Measurements from ENCODE around the gene FRRS1L.

FRRS1L gene

DNA sequence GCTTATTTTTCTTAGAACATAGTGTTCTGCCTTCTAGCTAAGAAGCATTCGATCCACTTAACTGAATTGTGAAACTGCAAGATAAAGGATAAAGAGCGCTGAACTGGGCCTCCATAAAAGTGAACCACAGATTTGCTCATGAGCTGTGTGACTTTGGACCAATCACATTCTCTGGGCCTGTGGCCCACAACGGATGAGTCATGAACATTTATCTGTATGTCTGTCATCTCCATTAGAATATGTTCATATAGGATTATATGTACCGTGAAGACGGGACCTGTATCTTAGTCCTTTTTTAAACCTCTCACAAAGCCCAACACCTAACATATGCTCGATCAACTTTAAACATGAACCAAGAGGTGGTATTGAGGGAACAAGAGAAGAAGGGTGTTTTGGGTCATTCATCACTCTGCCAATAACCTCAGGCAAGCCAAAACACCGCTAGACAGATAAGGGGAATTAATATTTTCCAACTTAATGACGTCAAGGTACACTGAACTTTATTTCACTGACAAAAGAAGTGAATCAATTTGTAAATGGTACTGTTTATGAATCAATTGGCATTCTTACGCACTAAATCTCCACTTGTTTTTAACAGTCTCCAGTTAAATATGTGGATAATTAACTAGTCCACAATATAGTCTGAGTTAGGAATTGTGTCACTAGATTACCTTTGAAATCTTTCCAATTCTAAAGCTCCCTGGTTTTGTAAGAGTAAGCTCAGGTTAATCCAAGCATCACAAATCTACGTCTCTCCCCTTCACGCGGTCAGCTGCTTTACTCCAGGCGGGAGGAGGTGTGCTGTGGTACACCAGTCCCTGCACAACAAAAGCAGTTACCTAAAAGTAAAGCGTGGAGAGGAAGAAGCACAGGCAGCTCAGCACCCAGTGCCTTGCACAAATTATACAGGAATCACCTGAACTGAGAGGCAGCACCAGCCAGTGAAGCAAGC, 48.9 kb downstream of the FRRS1L start:
- H3K27me3 ChIP-seq (ENCODE audit: control insufficient read depth in 1 of 2, insufficient read depth in 2 of 2, low read length in 2 of 2): no peaks in the 10 kb centered on the region
- peak overlapping the region; percentile 63 to 84 for H3K9ac ChIP-seq (ENCODE audit: low read length in 2 of 2)
- peak overlapping the region; percentile 74 to 92 for H3K4me3 ChIP-seq (ENCODE audit: low read length in 2 of 2)
- no peaks in the 10 kb centered on the region for H3K9me3 ChIP-seq (ENCODE audit: control insufficient read depth in 2 of 2, low read length in 2 of 2)
- peaks cover 31% of the 10 kb centered on the region for H3K4me1 ChIP-seq (ENCODE audit: control insufficient read depth, insufficient read depth, low read length)
- H3K36me3 ChIP-seq (ENCODE audit: control insufficient read depth in 2 of 2, insufficient read depth in 2 of 2, low read length in 2 of 2): no peaks in the 10 kb centered on the region
- H3K27ac ChIP-seq (ENCODE audit: low read length): peak overlapping the region; percentile 66

DNA sequence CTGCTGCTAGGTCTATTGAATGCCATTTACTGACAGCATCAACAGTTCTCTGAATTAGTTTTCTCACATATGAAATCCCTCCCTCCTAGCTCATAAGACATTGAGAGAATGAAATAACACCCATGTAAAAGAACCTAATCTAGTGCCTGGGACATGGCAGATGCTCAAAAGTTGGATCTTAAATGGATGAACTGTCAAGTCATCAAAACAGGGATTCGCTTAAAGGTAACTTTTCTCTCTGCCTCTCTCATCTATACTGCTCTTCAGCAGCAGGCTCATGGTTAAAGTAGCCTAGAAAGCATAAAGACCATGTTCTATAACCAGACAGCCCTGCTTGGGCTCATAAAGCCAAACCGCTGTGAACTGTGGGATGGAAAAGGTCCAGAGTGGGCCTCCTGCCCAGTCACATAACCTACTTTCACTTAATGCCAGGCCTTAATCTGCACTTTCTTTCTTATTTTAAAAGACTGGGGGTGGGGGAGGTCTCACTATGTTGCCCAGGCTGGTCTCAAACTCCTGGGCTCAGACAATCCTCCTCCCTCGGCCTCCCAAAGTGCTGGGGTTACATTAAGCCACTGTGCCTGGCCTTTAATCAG, 51.0 kb downstream of the FRRS1L start:
- Histone ChIP-seq H3K9me3 (ENCODE audit: control insufficient read depth in 2 of 2, low read length in 2 of 2) (no peaks in the 10 kb centered on the region), H3K9ac (ENCODE audit: low read length in 2 of 2) (no peak overlapping the region), H3K4me3 (ENCODE audit: low read length in 2 of 2) (peak overlapping the region in 1 of 2 donors; percentile 47), H3K27ac (ENCODE audit: low read length) (peak overlapping the region; percentile 53), H3K4me1 (ENCODE audit: control insufficient read depth, insufficient read depth, low read length) (peaks cover 37% of the 10 kb centered on the region), H3K36me3 (ENCODE audit: control insufficient read depth in 2 of 2, insufficient read depth in 2 of 2, low read length in 2 of 2) (no peaks in the 10 kb centered on the region), H3K27me3 (ENCODE audit: control insufficient read depth in 1 of 2, insufficient read depth in 2 of 2, low read length in 2 of 2) (no peaks in the 10 kb centered on the region)

DNA sequence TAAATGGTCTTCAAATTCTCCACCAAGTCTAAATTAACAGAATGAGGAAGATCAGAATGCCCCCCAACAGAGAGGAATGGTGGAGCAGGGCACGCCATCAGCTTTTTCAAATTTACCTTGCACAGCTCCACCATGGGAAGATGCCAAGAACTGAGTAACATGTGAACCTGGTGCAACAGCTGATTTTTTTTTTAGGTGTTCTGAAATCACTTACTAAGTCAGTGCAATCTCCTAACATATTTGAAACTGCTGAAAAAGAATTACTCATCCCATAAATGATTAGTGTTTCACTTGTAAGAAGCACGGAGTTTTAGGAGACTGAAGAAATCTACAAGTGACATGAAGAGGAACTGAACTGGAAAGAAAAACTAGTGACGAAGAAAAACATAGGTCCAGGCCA, 52.4 kb downstream of the FRRS1L start:
- H3K4me1 ChIP-seq (ENCODE audit: control insufficient read depth, insufficient read depth, low read length): peaks cover 40% of the 10 kb centered on the region
- H3K9ac ChIP-seq (ENCODE audit: low read length in 2 of 2): no peak overlapping the region
- H3K27me3 ChIP-seq (ENCODE audit: control insufficient read depth in 1 of 2, insufficient read depth in 2 of 2, low read length in 2 of 2): no peaks in the 10 kb centered on the region
- H3K36me3 ChIP-seq (ENCODE audit: control insufficient read depth in 2 of 2, insufficient read depth in 2 of 2, low read length in 2 of 2): no peaks in the 10 kb centered on the region
- H3K27ac ChIP-seq (ENCODE audit: low read length): peak overlapping the region; percentile 53
- H3K4me3 ChIP-seq (ENCODE audit: low read length in 2 of 2): peak overlapping the region in 1 of 2 donors; percentile 40
- no peaks in the 10 kb centered on the region for H3K9me3 ChIP-seq (ENCODE audit: control insufficient read depth in 2 of 2, low read length in 2 of 2)

DNA sequence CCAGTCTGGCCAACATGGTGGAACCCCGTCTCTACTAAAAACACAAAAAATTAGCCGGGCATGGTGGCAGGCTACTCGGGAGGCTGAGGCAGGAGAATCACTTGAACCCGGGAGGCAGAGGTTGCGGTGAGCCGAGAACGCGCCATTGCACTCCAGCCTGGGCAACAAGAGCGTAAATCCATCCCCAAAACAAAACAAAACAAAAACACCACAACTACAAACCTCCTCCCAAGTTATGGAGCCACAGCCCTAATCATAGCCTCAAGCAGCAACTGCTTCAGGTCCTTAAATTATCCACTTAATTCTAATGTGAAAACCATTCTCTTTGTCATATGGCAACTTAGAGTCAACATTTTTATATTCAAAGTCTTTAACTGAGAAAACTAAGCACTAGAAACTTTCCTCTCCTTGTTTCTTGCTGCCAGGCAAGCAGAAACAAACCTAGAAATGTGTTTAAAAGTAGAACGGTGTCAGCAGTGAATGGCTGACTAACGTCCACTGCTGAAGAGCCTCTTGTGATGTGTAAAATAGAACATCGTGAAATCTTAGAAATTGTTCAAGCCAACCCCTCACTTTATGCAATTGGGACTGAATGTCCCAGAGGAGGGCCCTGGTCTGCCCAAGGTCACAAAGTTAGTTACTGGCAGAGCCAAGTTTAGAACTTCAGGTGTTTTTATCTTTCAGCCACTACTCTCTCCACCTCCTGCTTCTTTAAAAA, 53.0 kb downstream of the FRRS1L start:
- Histone ChIP-seq H3K27me3 (ENCODE audit: control insufficient read depth in 1 of 2, insufficient read depth in 2 of 2, low read length in 2 of 2) (no peaks in the 10 kb centered on the region), H3K4me3 (ENCODE audit: low read length in 2 of 2) (peak overlapping the region; percentile 14 to 40), H3K9ac (ENCODE audit: low read length in 2 of 2) (peak overlapping the region; percentile 13 to 39), H3K36me3 (ENCODE audit: control insufficient read depth in 2 of 2, insufficient read depth in 2 of 2, low read length in 2 of 2) (no peaks in the 10 kb centered on the region), H3K9me3 (ENCODE audit: control insufficient read depth in 2 of 2, low read length in 2 of 2) (no peaks in the 10 kb centered on the region), H3K27ac (ENCODE audit: low read length) (peak overlapping the region; percentile 53), H3K4me1 (ENCODE audit: control insufficient read depth, insufficient read depth, low read length) (peaks cover 39% of the 10 kb centered on the region)

DNA sequence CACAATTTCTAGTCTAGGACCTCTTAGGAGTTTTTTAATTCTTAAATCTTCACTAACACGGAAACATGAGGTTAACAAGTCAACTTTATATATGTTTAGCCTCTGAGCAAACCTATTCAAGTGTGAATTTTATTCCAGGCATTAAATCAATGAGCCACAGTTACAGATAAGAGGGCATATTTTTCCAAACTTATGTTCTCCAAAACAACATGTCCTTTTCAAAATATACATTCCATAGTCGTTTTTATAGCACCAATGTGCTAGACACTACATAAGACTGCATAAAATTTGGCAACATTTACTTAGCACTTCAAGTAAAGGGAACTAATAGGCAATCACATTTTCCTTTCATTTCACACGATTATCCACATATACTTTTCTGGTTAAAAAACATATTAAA, 53.8 kb downstream of the FRRS1L start:
- H3K9me3 ChIP-seq (ENCODE audit: control insufficient read depth in 2 of 2, low read length in 2 of 2): no peaks in the 10 kb centered on the region
- no peak overlapping the region for H3K4me3 ChIP-seq (ENCODE audit: low read length in 2 of 2)
- H3K4me1 ChIP-seq (ENCODE audit: control insufficient read depth, insufficient read depth, low read length): peaks cover 31% of the 10 kb centered on the region
- peak overlapping the region; percentile 0 for H3K27ac ChIP-seq (ENCODE audit: low read length)
- H3K9ac ChIP-seq (ENCODE audit: low read length in 2 of 2): no peak overlapping the region
- H3K27me3 ChIP-seq (ENCODE audit: control insufficient read depth in 1 of 2, insufficient read depth in 2 of 2, low read length in 2 of 2): no peaks in the 10 kb centered on the region
- no peaks in the 10 kb centered on the region for H3K36me3 ChIP-seq (ENCODE audit: control insufficient read depth in 2 of 2, insufficient read depth in 2 of 2, low read length in 2 of 2)

DNA sequence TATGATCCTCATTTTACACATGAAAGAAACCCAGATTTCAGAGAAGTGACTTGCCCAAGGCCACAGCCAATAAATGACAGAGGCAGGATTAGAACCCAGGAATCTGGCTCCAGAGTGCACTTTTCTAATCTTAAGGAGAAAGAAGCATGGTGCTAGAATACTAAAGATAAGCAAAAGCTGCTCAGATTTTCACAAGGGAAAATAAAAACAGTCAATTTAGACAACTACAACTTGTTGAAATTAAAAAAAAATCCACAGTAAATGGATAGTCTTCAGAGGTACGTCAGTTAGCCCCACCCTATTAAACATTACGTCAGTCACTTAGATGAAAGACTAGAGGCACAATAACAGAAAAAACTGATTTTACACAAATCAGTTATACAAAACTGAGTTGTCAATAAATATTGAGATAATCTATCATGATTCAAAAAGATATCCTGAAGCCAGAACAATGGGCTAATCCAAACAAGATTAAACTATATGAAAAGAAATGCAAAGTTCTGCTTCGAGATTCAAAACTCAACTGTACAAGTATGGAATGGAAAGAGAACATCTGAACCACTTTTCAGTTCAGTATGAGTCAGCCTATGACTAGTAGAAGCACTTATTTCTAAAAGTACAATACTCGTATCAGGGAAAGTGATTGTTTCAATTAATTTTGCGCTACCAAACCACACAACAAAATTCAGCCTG, 56.6 kb downstream of the FRRS1L start:
- Histone ChIP-seq H3K4me3 (ENCODE audit: low read length in 2 of 2) (peak overlapping the region; percentile 24 to 37), H3K4me1 (ENCODE audit: control insufficient read depth, insufficient read depth, low read length) (peaks cover 30% of the 10 kb centered on the region), H3K36me3 (ENCODE audit: control insufficient read depth in 2 of 2, insufficient read depth in 2 of 2, low read length in 2 of 2) (peaks cover 0 to 2% of the 10 kb centered on the region in 2 donors), H3K27me3 (ENCODE audit: control insufficient read depth in 1 of 2, insufficient read depth in 2 of 2, low read length in 2 of 2) (no peaks in the 10 kb centered on the region), H3K27ac (ENCODE audit: low read length) (peak overlapping the region; percentile 77), H3K9me3 (ENCODE audit: control insufficient read depth in 2 of 2, low read length in 2 of 2) (no peaks in the 10 kb centered on the region), H3K9ac (ENCODE audit: low read length in 2 of 2) (peak overlapping the region; percentile 1 to 71)

DNA sequence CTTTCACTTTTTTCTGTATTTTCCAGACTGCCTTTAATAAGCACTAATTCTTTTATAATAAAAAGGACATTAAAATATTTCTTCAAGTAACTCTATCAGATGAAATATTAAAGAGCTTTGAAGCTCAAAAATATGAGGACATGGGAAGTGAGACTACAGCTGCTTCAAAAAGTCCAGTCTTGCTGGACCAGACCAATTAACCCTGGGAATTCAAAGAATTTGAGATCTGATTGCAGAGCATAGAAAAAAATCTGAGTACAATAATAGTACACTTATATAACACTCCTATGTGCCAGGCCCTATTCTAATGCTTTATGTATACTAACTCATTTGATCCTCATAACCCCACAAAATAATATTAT, 57.1 kb downstream of the FRRS1L start:
- H3K36me3 ChIP-seq (ENCODE audit: control insufficient read depth in 2 of 2, insufficient read depth in 2 of 2, low read length in 2 of 2): peaks cover 0 to 6% of the 10 kb centered on the region in 2 donors
- H3K9ac ChIP-seq (ENCODE audit: low read length in 2 of 2): peak overlapping the region in 1 of 2 donors; percentile 71
- H3K9me3 ChIP-seq (ENCODE audit: control insufficient read depth in 2 of 2, low read length in 2 of 2): no peaks in the 10 kb centered on the region
- no peaks in the 10 kb centered on the region for H3K27me3 ChIP-seq (ENCODE audit: control insufficient read depth in 1 of 2, insufficient read depth in 2 of 2, low read length in 2 of 2)
- no peak overlapping the region for H3K4me3 ChIP-seq (ENCODE audit: low read length in 2 of 2)
- H3K4me1 ChIP-seq (ENCODE audit: control insufficient read depth, insufficient read depth, low read length): peaks cover 26% of the 10 kb centered on the region
- peak overlapping the region; percentile 77 for H3K27ac ChIP-seq (ENCODE audit: low read length)

DNA sequence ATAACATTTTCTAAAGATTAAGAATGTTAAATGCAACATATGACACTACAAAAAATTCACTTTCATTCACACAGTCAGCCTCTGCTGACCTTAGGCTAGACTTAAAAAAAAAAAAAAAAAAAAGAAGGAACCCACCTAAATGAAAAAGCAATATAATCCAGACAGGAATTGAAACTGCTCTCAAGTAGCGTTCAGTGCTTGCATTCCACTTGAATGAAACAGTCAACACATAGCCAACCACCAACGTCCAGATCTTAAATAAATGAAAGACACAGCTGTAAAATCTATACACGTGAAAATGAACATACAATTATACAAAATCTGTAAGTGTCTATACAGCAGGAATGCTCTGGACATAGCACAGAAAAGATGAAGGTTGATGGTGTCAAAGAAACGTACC, 58.7 kb downstream of the FRRS1L start:
- H3K9me3 ChIP-seq (ENCODE audit: control insufficient read depth in 2 of 2, low read length in 2 of 2): no peaks in the 10 kb centered on the region
- peaks cover 21% of the 10 kb centered on the region for H3K4me1 ChIP-seq (ENCODE audit: control insufficient read depth, insufficient read depth, low read length)
- H3K36me3 ChIP-seq (ENCODE audit: control insufficient read depth in 2 of 2, insufficient read depth in 2 of 2, low read length in 2 of 2): peaks cover 0 to 6% of the 10 kb centered on the region in 2 donors
- peak overlapping the region in 1 of 2 donors; percentile 54 for H3K4me3 ChIP-seq (ENCODE audit: low read length in 2 of 2)
- H3K27me3 ChIP-seq (ENCODE audit: control insufficient read depth in 1 of 2, insufficient read depth in 2 of 2, low read length in 2 of 2): no peaks in the 10 kb centered on the region
- peak overlapping the region in 1 of 2 donors; percentile 71 for H3K9ac ChIP-seq (ENCODE audit: low read length in 2 of 2)
- peak overlapping the region; percentile 13 for H3K27ac ChIP-seq (ENCODE audit: low read length)

DNA sequence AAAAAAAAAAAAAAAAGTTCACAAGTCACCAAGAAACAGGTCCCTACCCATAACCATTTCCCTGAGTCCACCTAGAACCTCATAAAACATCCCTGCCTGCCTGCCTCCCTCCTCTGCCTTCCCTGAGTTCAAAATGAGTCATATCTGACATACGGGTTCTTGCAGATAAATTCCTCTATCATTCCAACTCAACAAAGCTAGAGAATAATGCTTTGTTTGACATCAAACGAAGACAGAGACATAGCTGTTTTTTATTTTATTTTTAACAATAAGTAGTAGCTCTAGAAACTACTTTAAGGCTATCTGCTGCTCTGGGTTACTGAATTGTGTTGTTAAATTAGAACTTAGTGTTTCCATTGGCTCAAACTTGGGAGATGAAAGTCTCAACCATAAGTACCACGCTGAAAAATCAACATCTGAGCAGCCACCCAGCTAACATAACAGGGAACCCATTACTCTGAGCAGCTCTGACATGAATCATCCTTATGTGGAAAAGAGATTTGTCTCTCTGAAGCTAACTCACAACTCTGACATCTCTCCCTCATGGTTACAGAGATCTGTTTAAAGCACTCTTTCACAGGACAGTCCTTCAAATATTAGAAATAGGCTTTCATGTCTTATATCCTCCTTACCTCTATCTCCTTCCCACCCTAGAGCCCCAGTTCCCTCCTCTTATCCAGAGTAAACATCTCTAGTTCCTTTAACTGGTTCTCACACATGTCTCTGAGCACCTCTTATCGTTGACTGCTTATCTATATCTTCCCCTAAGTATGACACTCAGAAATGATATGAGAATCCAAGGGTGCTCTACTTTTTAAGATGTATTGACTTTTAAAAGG, 59.4 kb downstream of the FRRS1L start:
- peaks cover 0 to 6% of the 10 kb centered on the region in 2 donors for H3K36me3 ChIP-seq (ENCODE audit: control insufficient read depth in 2 of 2, insufficient read depth in 2 of 2, low read length in 2 of 2)
- peak overlapping the region; percentile 7 to 50 for H3K9ac ChIP-seq (ENCODE audit: low read length in 2 of 2)
- peak overlapping the region in 1 of 2 donors; percentile 47 for H3K4me3 ChIP-seq (ENCODE audit: low read length in 2 of 2)
- peaks cover 17% of the 10 kb centered on the region for H3K4me1 ChIP-seq (ENCODE audit: control insufficient read depth, insufficient read depth, low read length)
- H3K27me3 ChIP-seq (ENCODE audit: control insufficient read depth in 1 of 2, insufficient read depth in 2 of 2, low read length in 2 of 2): no peaks in the 10 kb centered on the region
- peak overlapping the region; percentile 1 for H3K27ac ChIP-seq (ENCODE audit: low read length)
- H3K9me3 ChIP-seq (ENCODE audit: control insufficient read depth in 2 of 2, low read length in 2 of 2): no peaks in the 10 kb centered on the region

Data from stomach smooth muscle (tissue), 2 donors.